ENCODE results near the gene ZNF195.

GRCh38 chr11:3370311-3370870 is 8.6 kb downstream of the ZNF195 start:
- TF ChIP-seq CTCF (conservative IDR thresholded peaks at IDR 0.05; ENCODE audit: low read depth, low read length): no peak
- TF ChIP-seq EZH2 (IDR thresholded peaks at IDR 0.05; ENCODE audit: borderline replicate concordance, low read depth, low read length, poor library complexity, severe bottlenecking): no peak

All from A673 (cell line).